Left ventricle myocardium inferior (tissue), 1 donor: ENCODE results near the gene RNF32. TPM values are rescaled to one million over a fixed set of nuclear protein-coding genes. Genes with fewer than 3 reads are reported as not detected.
"Not testable (repeated sequence)": the region's sequence is repeated elsewhere in the genome, so short reads cannot be mapped to it uniquely, and the experiment has no call there.

Experiments
- DNase-seq: peaks from one replicate; pipeline ENCODE4 v3.0.0-alpha.2; 2020
- H3K27ac ChIP-seq: fragments of 200-600 bp; replicated peaks from 2 replicates; pipeline ENCODE4 v1.8.0; 2021
- H3K27me3 ChIP-seq: fragments of 200-600 bp; 2 replicates; pipeline ENCODE4 v1.8.0; 2021; ENCODE audit warnings: low read depth
- H3K36me3 ChIP-seq: fragments of 200-600 bp; 2 replicates; pipeline ENCODE4 v1.8.0; 2021
- H3K4me1 ChIP-seq: fragments of 200-600 bp; 2 replicates; pipeline ENCODE4 v1.8.0; 2021
- H3K4me3 ChIP-seq: fragments of 200-600 bp; 2 replicates; pipeline ENCODE4 v1.8.0; 2021; ENCODE audit warnings: mild to moderate bottlenecking, moderate library complexity
- H3K9me3 ChIP-seq: fragments of 200-600 bp; replicated peaks from 2 replicates; pipeline ENCODE4 v1.8.0; 2021
- intact Hi-C: fragments of 100-400 bp; cut with micrococcal nuclease; formaldehyde crosslinking; loops from one replicate; pipeline ENCODE4 v1.11.0; 2022
- total RNA-seq: library from RNA; stranded (reverse); fragmentation: NEBNext Ultra II Directional; extraction: Animal tissue kit (Norgen Biotek cat#: 25700); gene quantifications from one replicate; pipeline ENCODE4 v1.2.1, GENCODE V29; 2021
- TF ChIP-seq, protein P1 (sequence below): fragments of 200-600 bp; IDR thresholded peaks from 2 replicates; pipeline ENCODE4 v1.8.0; 2021; ENCODE audit warnings: antibody characterized with exemption, mild to moderate bottlenecking, borderline replicate concordance
- donor health status: DM: no; HTN: yes; CAD: no; lungs with severe emphysema.

RNF32 gene
- total RNA-seq, 1 donor from 2014 or later = not detected

DNA sequence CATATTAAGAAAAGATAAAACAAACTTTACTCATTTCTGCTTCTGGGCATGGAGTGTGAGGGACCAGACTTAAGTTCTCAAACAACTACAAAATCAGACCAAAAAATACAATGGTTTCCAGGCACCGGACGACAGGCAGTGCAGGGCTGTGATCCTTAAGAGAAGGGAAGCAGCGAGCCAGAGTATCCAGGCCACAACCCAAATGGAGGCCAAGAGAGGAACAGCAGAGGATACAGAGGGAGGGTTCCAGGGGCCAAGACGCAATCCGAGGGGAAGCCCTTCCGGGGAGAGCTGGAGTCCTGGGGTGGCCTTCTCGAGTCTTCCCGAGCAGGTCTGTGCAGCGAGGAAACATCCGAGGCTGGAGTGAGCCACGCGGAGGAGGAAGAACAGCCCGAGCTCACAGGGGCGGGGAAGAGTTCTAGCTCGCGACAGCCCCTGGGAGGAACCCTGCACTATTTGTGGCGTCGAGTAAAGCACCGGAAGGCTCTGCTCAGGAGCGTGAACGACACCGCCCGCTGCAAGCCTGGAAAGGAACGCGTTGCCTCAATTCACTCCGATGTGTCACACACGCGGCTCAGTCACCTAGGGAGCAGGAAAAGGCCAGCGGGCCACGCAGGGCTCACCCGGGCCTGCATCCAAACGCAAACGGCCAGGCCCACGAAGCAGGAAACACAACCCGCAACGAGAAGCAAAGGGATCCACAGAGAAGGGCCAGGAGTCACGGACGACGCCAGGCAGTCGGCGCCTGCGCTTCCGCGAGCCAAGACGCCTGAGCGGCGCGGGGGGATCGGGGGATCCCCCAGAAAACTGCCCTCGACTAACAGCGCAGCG lies 933 bp upstream of the RNF32 start:
- Histone ChIP-seq H3K9me3 (no peaks in the 10 kb centered on the region), H3K4me1 (peaks cover 25% of the 10 kb centered on the region), H3K27me3 (peaks cover 10% of the 10 kb centered on the region), H3K4me3 (peak overlapping the region; percentile 87), H3K36me3 (no peaks in the 10 kb centered on the region), H3K27ac (peak overlapping the region; percentile 71)
- no peak for DNase-seq
- TF ChIP-seq, protein P1, sequence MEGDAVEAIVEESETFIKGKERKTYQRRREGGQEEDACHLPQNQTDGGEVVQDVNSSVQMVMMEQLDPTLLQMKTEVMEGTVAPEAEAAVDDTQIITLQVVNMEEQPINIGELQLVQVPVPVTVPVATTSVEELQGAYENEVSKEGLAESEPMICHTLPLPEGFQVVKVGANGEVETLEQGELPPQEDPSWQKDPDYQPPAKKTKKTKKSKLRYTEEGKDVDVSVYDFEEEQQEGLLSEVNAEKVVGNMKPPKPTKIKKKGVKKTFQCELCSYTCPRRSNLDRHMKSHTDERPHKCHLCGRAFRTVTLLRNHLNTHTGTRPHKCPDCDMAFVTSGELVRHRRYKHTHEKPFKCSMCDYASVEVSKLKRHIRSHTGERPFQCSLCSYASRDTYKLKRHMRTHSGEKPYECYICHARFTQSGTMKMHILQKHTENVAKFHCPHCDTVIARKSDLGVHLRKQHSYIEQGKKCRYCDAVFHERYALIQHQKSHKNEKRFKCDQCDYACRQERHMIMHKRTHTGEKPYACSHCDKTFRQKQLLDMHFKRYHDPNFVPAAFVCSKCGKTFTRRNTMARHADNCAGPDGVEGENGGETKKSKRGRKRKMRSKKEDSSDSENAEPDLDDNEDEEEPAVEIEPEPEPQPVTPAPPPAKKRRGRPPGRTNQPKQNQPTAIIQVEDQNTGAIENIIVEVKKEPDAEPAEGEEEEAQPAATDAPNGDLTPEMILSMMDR = no peak
- intact Hi-C loops = no loop called here

DNA sequence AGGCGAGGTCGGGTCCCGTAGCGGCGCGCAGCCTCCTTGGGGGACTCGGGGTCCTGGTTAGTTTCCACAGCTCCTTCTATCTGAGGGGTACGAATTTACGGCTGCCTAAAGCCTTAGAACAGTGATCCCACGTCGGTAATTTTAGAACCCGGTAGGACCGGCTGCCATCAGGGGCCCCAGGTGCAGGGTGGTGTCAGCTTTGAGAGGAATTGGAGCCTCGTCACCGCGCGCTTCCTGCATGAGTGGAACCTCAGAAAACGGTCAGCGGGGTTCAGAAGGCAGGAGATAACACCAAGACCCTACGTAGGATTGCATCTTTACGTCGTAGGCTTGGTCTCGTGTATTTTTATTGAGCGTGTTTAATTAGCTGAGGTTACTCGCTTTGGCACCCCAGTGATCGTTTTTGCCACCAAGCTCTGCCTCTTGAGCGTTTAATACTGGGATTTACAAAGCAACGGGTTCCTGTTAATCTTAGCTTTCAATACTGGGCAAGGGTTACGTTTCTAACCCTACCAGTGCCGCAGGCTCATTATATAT lies 443 bp downstream of the RNF32 start:
- intact Hi-C loops = no loop called here
- no peak for DNase-seq

DNA sequence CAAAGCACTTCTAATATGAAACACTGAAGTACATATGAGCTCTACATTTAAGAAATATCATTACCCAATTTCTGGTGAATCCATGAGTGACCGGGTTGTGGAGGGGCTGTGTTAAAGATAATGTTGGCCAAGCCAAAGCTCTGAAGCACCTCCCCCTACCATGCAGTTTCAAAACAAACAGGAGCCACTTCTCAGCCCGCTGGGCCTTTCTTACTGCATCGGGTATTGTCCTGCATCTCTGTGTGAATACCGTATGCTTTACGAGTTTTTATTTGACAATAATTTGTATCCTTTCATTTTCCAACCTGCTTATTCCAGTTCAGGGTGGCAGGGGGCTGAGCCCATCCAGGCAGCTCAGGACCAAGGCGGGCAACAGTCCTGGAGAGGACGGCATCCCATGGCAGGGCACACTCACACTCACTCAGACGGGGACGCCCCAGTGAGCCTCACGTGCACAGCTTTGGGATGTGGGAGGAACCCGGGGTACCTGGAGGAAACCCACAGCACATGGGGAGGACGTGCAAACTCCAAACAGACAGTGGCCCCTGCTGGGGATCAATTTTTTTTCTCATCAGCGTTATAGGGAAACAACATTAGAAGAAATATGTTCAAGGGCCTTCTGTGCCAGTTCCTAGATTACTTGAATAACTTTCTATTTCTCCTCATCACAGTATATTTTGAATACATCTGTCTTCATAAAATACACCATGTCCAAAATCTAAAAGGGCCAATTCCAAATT lies 1.9 kb downstream of the RNF32 start:
- Histone ChIP-seq H3K36me3 (no peaks in the 10 kb centered on the region), H3K27me3 (peaks cover 10% of the 10 kb centered on the region), H3K9me3 (no peaks in the 10 kb centered on the region), H3K4me3 (no peak overlapping the region), H3K27ac (no peak overlapping the region), H3K4me1 (peaks cover 25% of the 10 kb centered on the region)
- no peak for DNase-seq
- TF ChIP-seq, protein P1 = no peak
- intact Hi-C loops = no loop called here

More for the DNA sequence above, 443 bp downstream of the RNF32 start:
- H3K36me3 ChIP-seq = no peaks in the 10 kb centered on the region
- TF ChIP-seq, protein P1 = no peak
- H3K27me3 ChIP-seq = peaks cover 10% of the 10 kb centered on the region
- H3K27ac ChIP-seq = peak overlapping the region; percentile 71
- peaks cover 25% of the 10 kb centered on the region for H3K4me1 ChIP-seq
- no peaks in the 10 kb centered on the region for H3K9me3 ChIP-seq
- H3K4me3 ChIP-seq = peak overlapping the region; percentile 87

DNA sequence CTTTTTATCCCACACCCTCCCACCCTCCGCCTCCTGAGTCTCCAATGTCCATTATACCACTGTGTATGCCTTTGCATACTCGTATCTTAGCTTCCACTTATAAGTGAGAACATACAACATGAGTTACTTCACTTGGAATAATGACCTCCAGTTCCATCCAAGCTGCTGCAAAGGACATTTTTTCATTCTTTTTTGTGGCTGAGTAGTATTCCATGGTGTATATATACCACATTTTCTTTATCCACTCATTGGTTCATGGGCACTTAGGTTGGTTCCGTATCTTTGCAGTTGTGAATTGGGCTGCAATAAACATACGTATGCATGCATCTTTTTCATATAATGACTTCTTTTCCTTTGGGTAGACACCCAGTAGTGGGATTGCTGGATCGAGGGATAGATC lies 6.8 kb downstream of the RNF32 start:
- not testable (repeated sequence) for H3K4me1 ChIP-seq, DNase-seq

DNA sequence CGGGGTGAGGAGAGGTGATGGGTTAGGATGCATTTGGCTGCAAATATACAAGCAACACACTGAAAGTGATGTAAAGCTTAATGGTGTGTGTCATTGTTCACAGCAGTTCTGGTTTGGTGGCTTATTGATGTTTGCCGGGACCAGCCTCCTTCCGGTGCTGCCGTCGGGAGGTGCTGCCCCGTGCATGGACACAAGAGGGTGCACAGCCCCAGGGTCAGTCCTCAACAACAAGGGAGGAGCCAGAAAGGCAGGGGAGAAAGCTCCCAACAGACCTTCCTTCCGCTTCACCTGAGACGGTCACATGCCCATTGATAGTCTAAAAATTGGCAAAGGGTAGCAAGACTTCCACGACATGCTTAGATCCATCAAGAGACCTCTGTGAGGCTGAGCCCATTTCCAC lies 9.5 kb downstream of the RNF32 start:
- TF ChIP-seq, protein P1 = no peak
- no peak for DNase-seq
- no peak overlapping the region for H3K27ac ChIP-seq
- intact Hi-C loops = no loop called here
- no peak overlapping the region for H3K4me3 ChIP-seq
- no peaks in the 10 kb centered on the region for H3K36me3 ChIP-seq
- no peaks in the 10 kb centered on the region for H3K4me1 ChIP-seq
- no peaks in the 10 kb centered on the region for H3K9me3 ChIP-seq
- peaks cover 75% of the 10 kb centered on the region for H3K27me3 ChIP-seq

More for the DNA sequence above, 6.8 kb downstream of the RNF32 start:
- H3K36me3 ChIP-seq, H3K27ac ChIP-seq, H3K9me3 ChIP-seq, intact Hi-C loops, H3K4me3 ChIP-seq: not testable (repeated sequence)
- peaks cover 57% of the 10 kb centered on the region for H3K27me3 ChIP-seq

DNA sequence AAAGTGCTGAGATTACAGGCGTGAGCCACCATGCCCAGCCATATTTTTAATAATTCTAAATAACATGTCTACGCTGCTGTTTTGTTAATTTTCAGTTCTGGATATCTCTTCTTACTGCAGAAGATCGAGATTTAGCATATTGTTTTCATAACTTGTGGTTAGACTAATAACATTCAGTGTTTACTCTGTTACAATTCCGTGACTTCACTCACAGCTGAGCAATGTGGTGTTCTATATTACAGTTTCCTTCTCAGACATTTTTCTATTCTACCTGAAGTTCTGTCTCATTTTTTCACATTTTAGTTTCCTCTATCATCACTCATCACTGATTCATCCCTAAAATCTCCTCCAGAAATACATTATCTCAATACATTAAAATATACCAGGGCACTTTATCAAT lies 10.9 kb downstream of the RNF32 start:
- no peak for DNase-seq
- no peaks in the 10 kb centered on the region for H3K36me3 ChIP-seq
- TF ChIP-seq, protein P1 = no peak
- H3K9me3 ChIP-seq = no peaks in the 10 kb centered on the region
- H3K27me3 ChIP-seq = peaks cover 83% of the 10 kb centered on the region
- H3K4me3 ChIP-seq = no peak overlapping the region
- H3K4me1 ChIP-seq = no peaks in the 10 kb centered on the region
- no peak overlapping the region for H3K27ac ChIP-seq
- intact Hi-C loops = no loop called here
